Trophoblast cell (in vitro differentiated cells and primary cell): ENCODE measurements around the gene GRM5.
"Not testable (repeated sequence)": the region's sequence is repeated elsewhere in the genome, so short reads cannot be mapped to it uniquely, and the experiment has no call there.

Experiments
- DNase-seq, 2 donors: peaks; one replicate each; pipeline ENCODE4 v3.0.0-alpha.2; 2016
- H2AFZ ChIP-seq: 2 replicates; pipeline ENCODE4 v1.6.1; 2013; ENCODE audit warnings: low read length, moderate library complexity, mild to moderate bottlenecking; ENCODE audit not compliant: insufficient read depth, poor library complexity
- H2AK5ac ChIP-seq: 2 replicates; pipeline ENCODE4 v1.6.1; 2013; ENCODE audit warnings: mild to moderate bottlenecking, low read length
- H2BK120ac ChIP-seq: 2 replicates; pipeline ENCODE4 v1.6.1; 2013; ENCODE audit warnings: low read length, mild to moderate bottlenecking, moderate library complexity; ENCODE audit not compliant: insufficient read depth, poor library complexity
- H2BK12ac ChIP-seq: 2 replicates; pipeline ENCODE4 v1.6.1; 2013; ENCODE audit warnings: mild to moderate bottlenecking, low read length, moderate library complexity
- H2BK5ac ChIP-seq: 2 replicates; pipeline ENCODE4 v1.6.1; 2013; ENCODE audit warnings: low read length, low read depth, moderate library complexity, mild to moderate bottlenecking; ENCODE audit not compliant: poor library complexity
- H3K14ac ChIP-seq: 2 replicates; pipeline ENCODE4 v1.6.1; 2013; ENCODE audit warnings: mild to moderate bottlenecking, low read length
- H3K18ac ChIP-seq: 2 replicates; pipeline ENCODE4 v1.6.1; 2013; ENCODE audit warnings: mild to moderate bottlenecking, low read length
- H3K23ac ChIP-seq: 2 replicates; pipeline ENCODE4 v1.6.1; 2013; ENCODE audit warnings: low read length
- H3K27ac ChIP-seq: 2 replicates; pipeline ENCODE4 v1.5.1; 2013; ENCODE audit warnings: low read depth, mild to moderate bottlenecking, inconsistent platforms, low read length, moderate library complexity
- H3K27me3 ChIP-seq: 2 replicates; pipeline ENCODE4 v1.6.1; 2013; ENCODE audit warnings: inconsistent platforms, mild to moderate bottlenecking, low read length, moderate library complexity; ENCODE audit not compliant: insufficient read depth
- H3K36me3 ChIP-seq, 2 experiments: 1 replicate in 1 of 2; 2 replicates in 1 of 2; pipeline ENCODE4 v1.6.1; 2013; ENCODE audit warnings: low read length in 2 of 2, mild to moderate bottlenecking in 2 of 2, moderate library complexity in 1 of 2; ENCODE audit not compliant: insufficient read depth in 2 of 2, control insufficient read depth in 1 of 2
- H3K4ac ChIP-seq: 2 replicates; pipeline ENCODE4 v1.6.1; 2013; ENCODE audit warnings: low read depth, mild to moderate bottlenecking, low read length, moderate library complexity
- H3K4me1 ChIP-seq, 2 experiments: 1 replicate in 1 of 2; 2 replicates in 1 of 2; pipeline ENCODE4 v1.6.1; 2013; ENCODE audit warnings: low read length in 2 of 2, mild to moderate bottlenecking in 2 of 2, moderate library complexity in 1 of 2; ENCODE audit not compliant: insufficient read depth in 2 of 2, control insufficient read depth in 1 of 2
- H3K4me2 ChIP-seq: 2 replicates; pipeline ENCODE4 v1.6.1; 2013; ENCODE audit warnings: inconsistent platforms, mild to moderate bottlenecking, low read length, moderate library complexity
- H3K4me3 ChIP-seq: 2 replicates; pipeline ENCODE4 v1.5.1; 2013; ENCODE audit warnings: mild to moderate bottlenecking, low read depth, low read length, inconsistent platforms
- H3K79me1 ChIP-seq: one replicate; pipeline ENCODE4 v1.6.1; 2013; ENCODE audit warnings: low read length
- H3K79me2 ChIP-seq: 2 replicates; pipeline ENCODE4 v1.6.1; 2013; ENCODE audit warnings: low read length, mild to moderate bottlenecking; ENCODE audit not compliant: control insufficient read depth, insufficient read depth, poor library complexity
- H3K9ac ChIP-seq: 2 replicates; pipeline ENCODE4 v1.6.1; 2013; ENCODE audit warnings: mild to moderate bottlenecking, low read length
- H3K9me3 ChIP-seq: 2 replicates; pipeline ENCODE4 v1.6.1; 2013; ENCODE audit warnings: low read depth, mild to moderate bottlenecking, control low read depth, inconsistent platforms, low read length; ENCODE audit not compliant: insufficient read depth
- H4K12ac ChIP-seq: 2 replicates; pipeline ENCODE4 v1.6.1; 2013; ENCODE audit warnings: low read depth, mild to moderate bottlenecking, low read length, moderate library complexity
- H4K8ac ChIP-seq: 2 replicates; pipeline ENCODE4 v1.6.1; 2013; ENCODE audit warnings: low read depth, mild to moderate bottlenecking, low read length, moderate library complexity
- H4K91ac ChIP-seq: one replicate; pipeline ENCODE4 v1.6.1; 2013; ENCODE audit warnings: low read depth, mild to moderate bottlenecking, low read length, moderate library complexity
- WGBS: extraction: QIAGEN DNeasy Blood & Tissue Kit; methylation state at CpG from one replicate; pipeline ENCODE4 v1.1.7; 2013; ENCODE audit warnings: missing lambda C conversion rate; ENCODE audit not compliant: insufficient read length, insufficient coverage; ENCODE audit errors: extremely low coverage; 5-methylcytosine and 5-hydroxymethylcytosine counted together

The GRM5 gene

GRCh38 chr11:89019827-89020547 is 45.8 kb downstream of the GRM5 start:
- not testable (repeated sequence) for DNase-seq, H4K12ac ChIP-seq, H3K14ac ChIP-seq, H4K8ac ChIP-seq, H4K91ac ChIP-seq, H3K79me1 ChIP-seq, H2BK12ac ChIP-seq, H2AFZ ChIP-seq, H3K27ac ChIP-seq, H3K79me2 ChIP-seq, H3K9me3 ChIP-seq, H3K4ac ChIP-seq, H2BK120ac ChIP-seq, H3K9ac ChIP-seq, H3K4me3 ChIP-seq, H3K4me1 ChIP-seq, H3K23ac ChIP-seq, H2AK5ac ChIP-seq, H3K36me3 ChIP-seq, H3K18ac ChIP-seq, H3K27me3 ChIP-seq, H3K4me2 ChIP-seq, H2BK5ac ChIP-seq

- Histone ChIP-seq H3K4me3 (no peak overlapping the region), H3K18ac (no peak overlapping the region), H3K79me1 (no peaks in the 10 kb centered on the region), H3K27ac (no peak overlapping the region), H2AFZ (no peak overlapping the region), H3K14ac (no peak overlapping the region), H2BK120ac (no peak overlapping the region), H3K4me2 (no peak overlapping the region), H3K79me2 (no peaks in the 10 kb centered on the region), H2AK5ac (no peak overlapping the region), H4K8ac (no peak overlapping the region), H3K27me3 (no peaks in the 10 kb centered on the region), H3K36me3 (no peaks in the 10 kb centered on the region), H3K4me1 (no peaks in the 10 kb centered on the region), H3K9me3 (no peaks in the 10 kb centered on the region), H2BK5ac (no peak overlapping the region), H3K9ac (no peak overlapping the region), H3K23ac (no peak overlapping the region), H4K91ac (no peak overlapping the region), H2BK12ac (no peak overlapping the region), H4K12ac (no peak overlapping the region), H3K4ac (no peak overlapping the region)
- DNase-seq: no peak
These were observed 49.6 kb downstream of the GRM5 start for GRCh38 chr11:89016214-89016613.

- no peak overlapping the region for H2BK5ac ChIP-seq
- H3K9me3 ChIP-seq: no peaks in the 10 kb centered on the region
- H3K9ac ChIP-seq: no peak overlapping the region
- no peak for DNase-seq
- H3K79me1 ChIP-seq: no peaks in the 10 kb centered on the region
- H2BK12ac ChIP-seq: no peak overlapping the region
- no peak overlapping the region for H3K27ac ChIP-seq
- no peaks in the 10 kb centered on the region for H3K4me1 ChIP-seq
- no CpG with 5 or more reads among the region's 1 CpG for WGBS
- no peaks in the 10 kb centered on the region for H3K36me3 ChIP-seq
- H3K4ac ChIP-seq: no peak overlapping the region
- no peak overlapping the region for H3K23ac ChIP-seq
- no peak overlapping the region for H4K91ac ChIP-seq
- H4K12ac ChIP-seq: no peak overlapping the region
- no peak overlapping the region for H4K8ac ChIP-seq
- H3K18ac ChIP-seq: no peak overlapping the region
- no peaks in the 10 kb centered on the region for H3K79me2 ChIP-seq
- no peak overlapping the region for H2AK5ac ChIP-seq
- no peak overlapping the region for H2AFZ ChIP-seq
- H3K4me3 ChIP-seq: no peak overlapping the region
- no peak overlapping the region for H2BK120ac ChIP-seq
- no peak overlapping the region for H3K4me2 ChIP-seq
- no peaks in the 10 kb centered on the region for H3K27me3 ChIP-seq
- no peak overlapping the region for H3K14ac ChIP-seq
These were observed 50.2 kb downstream of the GRM5 start for GRCh38 chr11:89015614-89016013.

- not testable (repeated sequence) for H3K9ac ChIP-seq, DNase-seq, H4K91ac ChIP-seq, H2BK120ac ChIP-seq, H2AFZ ChIP-seq, H2BK12ac ChIP-seq, H3K4me1 ChIP-seq, H3K18ac ChIP-seq, H4K12ac ChIP-seq, H3K79me2 ChIP-seq, H3K14ac ChIP-seq, H3K36me3 ChIP-seq, H3K27me3 ChIP-seq, H3K23ac ChIP-seq, H3K79me1 ChIP-seq, H3K4me2 ChIP-seq, H2AK5ac ChIP-seq, H3K27ac ChIP-seq, H3K4me3 ChIP-seq, H3K4ac ChIP-seq, H4K8ac ChIP-seq, H3K9me3 ChIP-seq, H2BK5ac ChIP-seq
These were observed 64.9 kb downstream of the GRM5 start for GRCh38 chr11:89000852-89001251.
